ENCODE measurements around the gene GRK5.

GRCh38 chr10:119431773-119432135 lies 224.4 kb downstream of the GRK5 start:
- TF ChIP-seq CTCF (IDR thresholded peaks at IDR 0.05; ENCODE audit: poor library complexity, severe bottlenecking): no peak
- TF ChIP-seq TAF1 (IDR thresholded peaks at IDR 0.05; ENCODE audit: low read depth): no peak
